GM19467 (cell line): ENCODE measurements around the gene ALCAM.

Experiments used
- ATAC-seq: cut with Tn5 transposase; IDR thresholded peaks from one replicate; pipeline ENCODE4 v1.9.1; 2021; ENCODE audit warnings: mild to moderate bottlenecking, moderate library complexity; ENCODE audit not compliant: unreplicated experiment

The ALCAM gene

DNA sequence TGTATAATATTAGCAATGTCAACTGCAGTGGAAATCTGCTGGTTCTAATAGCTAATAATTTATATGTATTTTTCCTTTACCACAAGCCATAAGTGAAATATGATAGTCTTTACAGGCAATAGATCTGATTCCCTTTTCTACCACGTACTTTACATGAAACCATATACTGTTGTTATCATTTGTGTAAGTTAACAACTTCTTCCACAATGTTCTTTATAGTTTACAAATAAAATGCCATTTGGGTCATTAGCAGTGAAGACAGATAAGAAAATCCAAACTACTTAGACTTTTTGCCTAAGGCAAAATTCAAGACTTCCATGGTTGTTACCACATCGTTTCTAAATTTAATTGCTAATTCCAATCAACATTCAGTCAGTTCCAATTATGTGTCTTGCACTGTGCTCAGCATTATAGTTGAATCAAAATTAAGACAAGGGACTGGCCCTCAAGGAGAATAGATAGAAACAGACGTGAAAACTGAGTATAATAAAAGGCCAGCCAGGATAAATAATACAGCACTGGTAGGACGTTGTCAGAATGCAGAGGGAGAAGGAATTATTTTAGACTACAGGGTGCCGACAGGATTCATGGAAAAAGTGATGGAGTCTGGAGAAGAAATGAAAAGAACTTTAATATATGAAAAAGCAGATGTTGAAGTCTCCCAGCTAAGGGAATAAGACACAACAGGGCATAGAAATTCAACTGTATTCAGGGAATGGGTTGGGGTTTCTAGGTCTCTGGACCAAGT, 249.8 kb downstream of the ALCAM start:
- ATAC-seq: no peak

GRCh38 chr3:105618556-105618955, 251.8 kb downstream of the ALCAM start:
- no peak for ATAC-seq

DNA sequence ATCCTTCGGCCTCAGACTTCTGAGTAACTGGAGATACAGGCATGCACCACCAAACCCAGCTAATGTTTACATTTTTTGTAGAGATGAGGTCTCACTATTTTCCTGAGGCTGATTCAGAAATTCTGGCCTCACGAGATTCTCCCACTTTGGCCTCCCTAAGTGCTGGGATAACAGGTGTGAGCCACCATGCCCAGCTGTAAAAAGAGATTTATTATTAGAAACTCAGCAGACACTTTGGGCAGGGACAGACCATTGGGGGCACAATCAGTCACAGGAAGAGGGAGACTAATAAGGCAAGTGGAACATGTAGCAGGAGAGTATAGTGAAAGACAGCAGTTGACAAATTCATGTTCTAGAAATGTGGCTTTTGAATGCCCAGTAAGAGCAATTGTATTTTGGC, 252.9 kb downstream of the ALCAM start:
- ATAC-seq: no peak

GRCh38 chr3:105620236-105620635, 253.5 kb downstream of the ALCAM start:
- ATAC-seq: no peak

GRCh38 chr3:105622169-105622568, 255.5 kb downstream of the ALCAM start:
- no peak for ATAC-seq
